T-helper 1 cell (primary cell): ENCODE data around the gene RAE1.

Source experiments
- DNase-seq, 5 donors: peaks; one replicate each; pipeline ENCODE4 v3.0.0-alpha.2; 2012 to 2020

RAE1 gene

GRCh38 chr20:57401565-57401918, 50.5 kb downstream of the RAE1 start:
- no peak for DNase-seq

GRCh38 chr20:57402206-57403125, 51.4 kb downstream of the RAE1 start:
- DNase-seq, result no peak

- no peak for DNase-seq
Observed at GRCh38 chr20:57403216-57403615, 52.2 kb downstream of the RAE1 start.

GRCh38 chr20:57404006-57404405, 53.0 kb downstream of the RAE1 start:
- DNase-seq, result no peak

GRCh38 chr20:57404419-57405072, 53.5 kb downstream of the RAE1 start:
- DNase-seq, result no peak

- DNase-seq, result no peak
Observed at GRCh38 chr20:57405236-57406016, 54.4 kb downstream of the RAE1 start.

GRCh38 chr20:57407541-57407956, 56.5 kb downstream of the RAE1 start:
- no peak for DNase-seq

- no peak for DNase-seq
Observed at GRCh38 chr20:57408131-57408530, 57.1 kb downstream of the RAE1 start.

- no peak for DNase-seq
Observed at GRCh38 chr20:57408536-57409233, 57.6 kb downstream of the RAE1 start.

GRCh38 chr20:57409316-57409671, 58.2 kb downstream of the RAE1 start:
- DNase-seq, result no peak

- DNase-seq, result no peak
Observed at GRCh38 chr20:57409672-57410397, 58.8 kb downstream of the RAE1 start.

- no peak for DNase-seq
Observed at GRCh38 chr20:57410398-57410920, 59.4 kb downstream of the RAE1 start.

- DNase-seq, result no peak
Observed at GRCh38 chr20:57410924-57411323, 59.9 kb downstream of the RAE1 start.

GRCh38 chr20:57411406-57412283, 60.6 kb downstream of the RAE1 start:
- no peak for DNase-seq

GRCh38 chr20:57412347-57413029, 61.4 kb downstream of the RAE1 start:
- DNase-seq, result no peak

GRCh38 chr20:57413986-57414385, 62.9 kb downstream of the RAE1 start:
- no peak for DNase-seq

- no peak for DNase-seq
Observed at GRCh38 chr20:57414867-57415592, 64.0 kb downstream of the RAE1 start.

GRCh38 chr20:57415771-57416170, 64.7 kb downstream of the RAE1 start:
- no peak for DNase-seq

GRCh38 chr20:57416296-57417022, 65.4 kb downstream of the RAE1 start:
- no peak for DNase-seq
